GM12892 (cell line): Measurements from ENCODE around the gene CTNND2.

ENCODE experiments used
- POLR2A ChIP-seq: IDR thresholded peaks from 2 replicates; pipeline ENCODE4 v1.6.1; 2011; ENCODE audit warnings: low read depth, low read length, control low read depth
- POLR2AphosphoS5 ChIP-seq: IDR thresholded peaks from 2 replicates; pipeline ENCODE4 v1.6.1; 2011; ENCODE audit warnings: low read depth, low read length, control low read depth

- no peak for TF ChIP-seq POLR2AphosphoS5
- no peak for TF ChIP-seq POLR2A
Measured at GRCh38 chr5:11656916-11657315, 247.3 kb downstream of the CTNND2 start.
